DOHH2 (cell line): ENCODE data around the gene PRAME.

ENCODE experiments used
- H3F3A ChIP-seq: fragments of 200-600 bp; sonication (generic), shearing (Covaris generic); 2 replicates; pipeline ENCODE4 v1.6.0; 2016; ENCODE audit warnings: antibody characterized with exemption, mild to moderate bottlenecking; ENCODE audit not compliant: control insufficient read depth, insufficient read depth
- H3K27ac ChIP-seq: fragments of 200-600 bp; sonication (generic); 2 replicates; pipeline ENCODE4 v1.5.1; 2014; ENCODE audit warnings: low read depth, mild to moderate bottlenecking, low read length, moderate library complexity
- H3K27me3 ChIP-seq: fragments of 200-600 bp; sonication (generic); 2 replicates; pipeline ENCODE4 v1.6.1; 2014; ENCODE audit warnings: mild to moderate bottlenecking, low read length, mixed read lengths; ENCODE audit not compliant: control insufficient read depth
- H3K36me3 ChIP-seq: fragments of 200-600 bp; sonication (generic); 2 replicates; pipeline ENCODE4 v1.6.1; 2014; ENCODE audit warnings: mild to moderate bottlenecking, low read length, moderate library complexity, mixed read lengths; ENCODE audit not compliant: control insufficient read depth
- H3K4me1 ChIP-seq: fragments of 200-600 bp; sonication (generic); 2 replicates; pipeline ENCODE4 v1.6.1; 2014; ENCODE audit warnings: mild to moderate bottlenecking, low read length, mixed read lengths; ENCODE audit not compliant: control insufficient read depth
- H3K4me2 ChIP-seq: fragments of 200-600 bp; sonication (generic); 2 replicates; pipeline ENCODE4 v1.6.0; 2014; ENCODE audit warnings: mild to moderate bottlenecking, low read length, moderate library complexity
- H3K4me3 ChIP-seq: fragments of 200-600 bp; sonication (generic); 2 replicates; pipeline ENCODE4 v1.5.1; 2014; ENCODE audit warnings: mild to moderate bottlenecking, low read length, mixed read lengths
- H3K79me2 ChIP-seq: fragments of 200-600 bp; sonication (generic); 2 replicates; pipeline ENCODE4 v1.6.1; 2014; ENCODE audit warnings: mild to moderate bottlenecking, low read length, mixed read lengths; ENCODE audit not compliant: control insufficient read depth
- H3K9me2 ChIP-seq: fragments of 200-600 bp; sonication (generic); replicated peaks from 2 replicates; pipeline ENCODE4 v1.6.1; 2014; ENCODE audit warnings: mild to moderate bottlenecking, low read length, mixed read lengths; ENCODE audit not compliant: control insufficient read depth
- H3K9me3 ChIP-seq: fragments of 200-600 bp; sonication (generic); 2 replicates; pipeline ENCODE4 v1.6.1; 2014; ENCODE audit warnings: antibody characterized with exemption, low read length, mixed read lengths; ENCODE audit not compliant: control insufficient read depth, insufficient read depth
- H4K20me1 ChIP-seq: fragments of 200-600 bp; sonication (generic); 2 replicates; pipeline ENCODE4 v1.6.0; 2014; ENCODE audit warnings: low read depth, mild to moderate bottlenecking, antibody characterized with exemption, low read length, moderate library complexity; ENCODE audit not compliant: control insufficient read depth, insufficient read depth
- CTCF ChIP-seq: fragments of 200-600 bp; sonication (generic); IDR thresholded peaks from one replicate; pipeline ENCODE4 v1.5.1; 2014; ENCODE audit warnings: antibody characterized with exemption, mild to moderate bottlenecking, low read depth, low read length; ENCODE audit not compliant: poor library complexity, severe bottlenecking
- EZH2phosphoT487 ChIP-seq: fragments of 200-600 bp; sonication (generic); IDR thresholded peaks from 2 replicates; pipeline ENCODE4 v1.6.1; 2017; ENCODE audit warnings: borderline replicate concordance, mild to moderate bottlenecking, antibody characterized with exemption, low read length, moderate library complexity, mixed read lengths

The PRAME gene

GRCh38 chr22:22552630-22553029, 6.4 kb downstream of the PRAME start:
- Histone ChIP-seq H3K9me2 (no peaks in the 10 kb centered on the region), H3K9me3 (no peaks in the 10 kb centered on the region), H3K27ac (no peak overlapping the region), H3F3A (peaks cover 3% of the 10 kb centered on the region), H3K27me3 (no peaks in the 10 kb centered on the region), H3K79me2 (no peaks in the 10 kb centered on the region), H3K4me2 (no peak overlapping the region), H3K4me1 (peaks cover 12% of the 10 kb centered on the region), H4K20me1 (no peaks in the 10 kb centered on the region), H3K36me3 (no peaks in the 10 kb centered on the region), H3K4me3 (no peak overlapping the region)
- no peak for TF ChIP-seq CTCF
- TF ChIP-seq EZH2phosphoT487: no peak

- no peaks in the 10 kb centered on the region for H4K20me1 ChIP-seq
- no peaks in the 10 kb centered on the region for H3K79me2 ChIP-seq
- H3K4me2 ChIP-seq: no peak overlapping the region
- H3F3A ChIP-seq: peaks cover 6% of the 10 kb centered on the region
- no peaks in the 10 kb centered on the region for H3K9me3 ChIP-seq
- no peaks in the 10 kb centered on the region for H3K9me2 ChIP-seq
- no peak overlapping the region for H3K4me3 ChIP-seq
- H3K4me1 ChIP-seq: peaks cover 26% of the 10 kb centered on the region
- TF ChIP-seq CTCF (no peak), EZH2phosphoT487 (no peak)
- no peak overlapping the region for H3K27ac ChIP-seq
- no peaks in the 10 kb centered on the region for H3K36me3 ChIP-seq
- H3K27me3 ChIP-seq: no peaks in the 10 kb centered on the region
Measured at GRCh38 chr22:22550789-22551434, 8.2 kb downstream of the PRAME start.

GRCh38 chr22:22548910-22549309, 10.2 kb downstream of the PRAME start:
- Histone ChIP-seq H3K4me3 (no peak overlapping the region), H3F3A (peaks cover 6% of the 10 kb centered on the region), H3K27me3 (no peaks in the 10 kb centered on the region), H3K36me3 (no peaks in the 10 kb centered on the region), H3K79me2 (no peaks in the 10 kb centered on the region), H3K9me2 (no peaks in the 10 kb centered on the region), H3K4me1 (peaks cover 26% of the 10 kb centered on the region), H4K20me1 (no peaks in the 10 kb centered on the region), H3K4me2 (no peak overlapping the region), H3K9me3 (no peaks in the 10 kb centered on the region), H3K27ac (no peak overlapping the region)
- TF ChIP-seq EZH2phosphoT487 (no peak), CTCF (no peak)
